GM18870 (cell line): ENCODE data around the gene ARHGAP32.
"Not testable (repeated sequence)": the region's sequence is repeated elsewhere in the genome, so short reads cannot be mapped to it uniquely, and the experiment has no call there.

Source experiments
- ATAC-seq: cut with Tn5 transposase; IDR thresholded peaks from one replicate; pipeline ENCODE4 v1.9.1; 2021; ENCODE audit warnings: moderate library complexity; ENCODE audit not compliant: unreplicated experiment

Gene ARHGAP32

DNA sequence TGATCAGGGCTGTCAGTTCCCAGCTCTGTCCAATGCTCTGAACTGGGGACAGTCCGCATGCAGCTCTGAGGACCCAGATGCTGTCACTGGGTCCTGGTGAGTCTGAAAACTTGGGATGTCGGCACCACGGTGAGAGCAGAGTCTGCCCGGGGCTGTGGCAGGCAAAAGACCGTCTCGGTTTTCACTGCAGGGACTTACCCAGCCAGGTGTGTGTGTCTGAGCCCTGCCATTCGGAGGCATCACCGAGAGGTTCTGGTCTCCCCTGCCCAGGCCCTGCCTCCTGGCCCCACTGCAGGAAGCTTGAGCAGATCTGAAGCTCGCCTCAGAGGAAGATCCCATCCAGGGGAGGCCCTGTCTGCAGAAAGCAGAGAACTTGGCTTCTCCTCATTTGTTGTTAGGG, 254.6 kb downstream of the ARHGAP32 start:
- ATAC-seq, result no peak

DNA sequence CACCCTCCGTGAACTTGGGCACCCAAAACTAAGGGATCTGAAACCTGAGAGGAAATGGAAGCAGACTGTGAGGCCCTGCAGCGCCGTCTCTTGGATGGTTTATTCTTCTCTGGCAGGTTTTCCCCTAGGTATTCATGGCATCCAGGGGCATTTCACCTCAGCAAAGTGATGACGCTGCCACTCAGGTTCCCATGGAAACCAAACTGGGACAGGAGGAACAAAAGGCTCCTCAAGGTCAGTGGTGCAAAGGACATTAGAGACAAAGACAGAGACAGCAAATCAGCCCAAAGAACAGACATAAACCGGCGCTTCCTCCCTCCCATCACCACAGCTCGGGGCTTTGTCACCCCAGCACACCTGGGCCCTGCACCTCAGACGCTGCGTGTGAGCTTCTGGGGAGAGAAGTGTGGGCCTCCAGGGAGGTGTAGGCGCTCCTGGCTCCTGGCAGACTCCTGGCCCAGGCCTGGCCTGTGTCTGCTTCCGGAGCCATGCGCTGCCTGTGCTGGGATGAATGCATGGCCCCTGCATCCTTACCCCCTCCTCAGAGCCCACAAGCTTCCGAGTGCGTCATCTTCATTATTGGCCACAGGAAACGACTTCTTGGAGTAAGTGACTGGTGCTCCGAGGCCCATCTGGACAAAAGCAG, 255.4 kb downstream of the ARHGAP32 start:
- no peak for ATAC-seq

DNA sequence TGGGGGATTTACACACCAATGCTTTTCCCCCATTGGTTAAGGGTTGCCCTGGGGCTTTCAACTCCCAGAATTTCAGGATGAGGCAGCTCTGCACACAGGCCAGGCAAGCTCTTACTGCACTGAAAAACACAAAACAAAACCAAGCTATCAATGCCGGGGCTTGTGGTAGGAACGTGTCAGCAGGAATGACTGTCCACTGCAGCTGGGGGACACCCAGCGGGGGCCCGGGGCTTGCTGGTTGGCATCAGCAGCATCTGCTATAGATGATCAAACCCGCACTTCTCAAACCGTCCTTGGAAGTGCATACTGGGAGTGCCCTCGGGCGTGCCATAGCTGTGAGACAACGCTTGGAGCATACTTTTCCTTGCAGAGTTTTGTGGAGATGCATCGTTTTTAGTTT, 257.2 kb downstream of the ARHGAP32 start:
- ATAC-seq, result no peak

DNA sequence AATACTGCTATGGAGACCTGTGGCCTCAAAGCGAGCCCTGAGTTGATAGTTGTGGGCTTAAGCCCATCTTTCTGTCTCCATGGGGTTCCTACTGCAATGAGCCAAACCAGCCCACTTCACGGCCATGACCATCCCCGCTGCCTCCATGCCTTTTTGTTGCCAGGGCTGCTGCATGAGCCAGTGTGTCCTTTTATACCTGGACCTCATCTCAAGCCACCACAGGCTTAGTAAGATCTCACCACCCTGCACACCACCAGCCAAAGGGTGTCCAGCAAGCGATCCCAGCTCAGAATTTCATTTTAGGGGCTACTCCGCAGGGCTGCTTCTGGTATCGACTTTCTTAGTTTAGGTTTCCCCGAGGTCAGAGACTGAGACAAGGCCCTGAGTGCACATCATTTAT, 257.8 kb downstream of the ARHGAP32 start:
- ATAC-seq, result no peak

DNA sequence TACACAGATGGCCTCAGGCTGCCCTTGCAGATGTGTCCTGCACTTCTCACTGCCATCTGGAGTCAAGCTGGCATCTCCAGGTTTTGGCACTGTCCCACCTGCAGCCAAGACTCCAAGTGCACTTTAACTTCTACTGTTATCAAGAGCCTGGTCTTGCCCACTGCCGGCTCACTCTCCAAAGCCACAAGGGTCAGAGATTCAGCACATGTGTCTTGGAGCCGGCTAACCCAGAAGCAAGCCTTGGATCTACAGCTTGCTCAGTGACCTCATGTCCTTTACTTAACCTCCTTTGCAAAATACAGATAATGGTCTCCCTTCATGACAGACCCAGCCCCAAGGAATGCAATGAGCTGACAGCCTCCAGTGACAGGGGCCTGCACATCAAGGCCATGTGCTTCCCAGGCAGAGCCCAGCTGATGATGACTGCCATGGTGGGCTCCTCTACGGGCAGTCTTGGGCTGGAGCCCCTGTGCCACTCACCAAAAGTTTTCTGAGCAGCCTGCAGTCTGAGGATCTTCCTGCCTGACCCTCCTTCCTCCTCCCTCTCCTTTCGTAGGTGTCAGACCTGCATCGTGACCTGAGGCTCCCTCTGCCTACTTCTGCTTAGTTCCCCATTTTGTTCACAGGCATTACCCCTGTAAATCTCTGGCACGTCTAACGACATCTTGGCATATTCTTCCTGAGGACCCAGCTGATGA, 258.5 kb downstream of the ARHGAP32 start:
- no peak for ATAC-seq

DNA sequence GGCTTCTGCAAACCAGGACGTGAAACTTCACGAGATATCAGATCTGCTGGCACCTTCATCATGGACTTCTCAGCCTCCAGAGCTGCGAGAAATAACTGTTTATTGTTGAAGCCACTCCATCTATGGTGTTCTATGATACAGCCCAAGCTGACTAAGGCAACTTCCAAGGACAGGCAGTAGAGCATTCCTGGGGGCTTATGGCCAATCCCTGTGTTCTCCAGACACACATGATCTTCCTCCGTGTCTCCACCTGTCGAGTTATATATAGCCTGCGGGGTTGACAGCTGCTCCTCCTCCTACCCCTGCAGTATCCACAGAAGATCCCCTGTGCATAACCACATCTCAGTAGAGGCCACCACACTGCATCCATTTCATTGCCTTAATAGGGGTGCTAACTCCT, 260.5 kb downstream of the ARHGAP32 start:
- no peak for ATAC-seq

DNA sequence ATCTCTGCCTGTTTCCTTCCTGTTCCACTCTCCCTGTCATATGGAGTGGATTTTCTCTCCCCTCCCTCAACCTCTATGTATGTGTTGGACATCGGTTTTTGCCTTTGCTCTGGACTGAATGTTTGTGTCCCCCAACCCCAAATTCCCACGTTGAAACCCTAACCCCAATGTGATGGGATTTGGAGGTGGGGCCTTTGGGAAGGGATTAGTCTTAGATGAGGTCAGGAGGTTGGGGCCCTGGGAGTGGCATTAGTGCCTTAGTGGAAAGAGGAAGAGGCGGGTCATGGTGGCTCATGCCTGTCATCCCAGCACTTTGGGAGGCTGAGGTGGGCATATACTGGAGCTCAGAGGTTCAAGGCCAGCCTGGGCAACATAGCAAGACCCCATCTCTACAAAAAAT, 261.1 kb downstream of the ARHGAP32 start:
- ATAC-seq, result no peak

DNA sequence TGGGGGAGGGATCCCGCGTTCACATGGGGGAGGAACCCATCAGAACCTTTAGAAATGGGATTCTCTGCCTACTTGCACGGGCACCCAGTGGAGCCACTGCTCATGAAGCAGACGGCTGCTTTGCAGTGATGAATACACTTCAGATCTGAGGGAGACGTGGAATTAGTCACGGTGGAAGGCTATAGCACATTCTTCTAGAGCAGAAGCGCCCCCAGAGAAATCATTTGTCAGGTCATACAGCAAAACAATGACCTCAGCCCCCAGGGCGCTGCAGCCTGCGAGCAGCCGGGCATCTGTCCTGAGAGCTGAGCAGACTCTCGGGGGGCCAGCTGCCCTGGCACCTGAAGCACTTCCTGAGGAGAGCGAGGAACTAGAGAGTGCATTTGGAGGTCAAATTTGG, 262.1 kb downstream of the ARHGAP32 start:
- no peak for ATAC-seq

DNA sequence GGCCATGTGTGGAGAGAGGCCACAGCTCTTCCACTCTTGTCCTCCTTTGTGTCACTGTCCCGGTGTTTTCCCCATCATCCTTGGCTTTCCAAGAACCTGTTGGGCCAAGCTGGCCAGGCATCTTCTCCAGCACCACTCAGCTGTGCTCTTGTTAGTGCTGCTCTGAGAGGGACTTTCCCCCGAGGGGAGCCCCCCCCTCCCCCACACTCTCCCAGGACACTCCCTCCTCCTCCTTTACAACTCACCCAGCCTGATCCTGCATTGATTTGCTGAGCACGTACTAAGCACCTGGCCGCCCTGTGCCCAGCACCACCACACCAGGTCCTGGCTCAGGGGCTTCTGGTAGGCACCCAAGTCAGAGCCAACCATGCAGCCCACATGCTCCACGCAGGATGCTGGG, 262.7 kb downstream of the ARHGAP32 start:
- ATAC-seq, result no peak

DNA sequence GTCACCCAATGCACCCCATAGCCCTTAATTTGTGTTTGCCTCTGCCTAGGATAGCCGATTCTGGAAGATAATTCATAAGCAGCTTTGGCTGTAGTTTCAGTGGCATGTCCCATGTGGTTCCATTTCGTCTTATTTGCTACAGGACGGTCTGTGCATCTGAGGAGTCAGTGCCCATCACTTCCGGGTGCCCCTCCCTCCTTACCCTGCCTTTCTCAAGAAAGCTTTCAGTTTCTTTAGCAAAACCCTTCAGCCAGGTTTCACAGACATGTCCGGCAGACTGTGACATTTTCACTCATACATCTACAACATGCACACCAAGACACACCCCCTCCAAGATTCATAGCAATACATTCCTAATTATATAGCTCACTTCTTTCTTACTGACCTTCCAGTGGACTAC, 263.7 kb downstream of the ARHGAP32 start:
- ATAC-seq, result peak; percentile 99

DNA sequence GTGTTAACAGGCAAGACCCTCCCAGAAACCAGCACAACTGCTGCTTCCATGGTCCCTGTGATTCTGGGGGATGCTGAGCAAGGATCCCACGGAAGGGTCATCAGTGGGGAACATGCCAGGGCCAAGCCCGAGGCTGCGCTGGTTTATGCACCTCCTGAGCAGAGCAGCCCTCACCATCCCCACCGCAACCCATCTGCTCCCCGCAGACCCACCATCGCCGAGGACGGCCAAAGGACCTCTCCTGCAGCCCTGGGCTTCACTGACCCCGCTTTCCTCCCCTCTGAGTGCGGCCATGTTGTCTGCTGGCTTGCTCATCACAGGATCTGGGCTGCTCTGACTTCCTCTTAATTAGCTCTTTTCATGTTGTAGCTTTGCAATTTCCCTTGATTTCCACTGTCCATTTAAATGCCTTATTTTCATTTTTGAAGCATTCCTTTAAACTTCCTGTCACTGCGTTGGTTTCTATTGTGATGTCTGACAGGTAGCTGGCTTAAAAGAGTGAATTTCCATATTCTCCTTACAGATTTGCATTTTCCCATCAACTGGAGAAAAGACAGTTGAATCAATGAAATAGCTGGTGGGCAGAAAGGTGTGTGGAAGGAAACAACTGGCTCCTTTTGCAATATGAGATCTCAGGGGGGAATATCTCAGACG, 264.3 kb downstream of the ARHGAP32 start:
- ATAC-seq, result no peak

DNA sequence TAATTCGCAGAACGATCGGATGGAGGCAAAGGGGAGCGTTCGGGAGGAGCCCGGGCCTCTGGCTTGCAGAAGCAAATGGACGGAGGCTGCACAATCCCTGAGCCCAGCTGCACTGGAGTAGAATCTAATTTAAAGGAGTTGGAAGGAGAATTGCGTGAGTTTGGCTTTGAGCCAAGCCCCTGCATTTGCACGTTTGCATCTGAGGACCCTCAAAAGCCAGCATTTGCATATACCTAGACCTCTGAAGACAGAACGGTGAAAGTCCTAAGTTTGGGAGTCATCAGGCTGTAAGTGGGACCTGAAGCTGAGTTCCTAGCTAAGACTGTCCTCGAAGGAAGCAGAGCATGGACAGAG, 265.0 kb downstream of the ARHGAP32 start:
- no peak for ATAC-seq

DNA sequence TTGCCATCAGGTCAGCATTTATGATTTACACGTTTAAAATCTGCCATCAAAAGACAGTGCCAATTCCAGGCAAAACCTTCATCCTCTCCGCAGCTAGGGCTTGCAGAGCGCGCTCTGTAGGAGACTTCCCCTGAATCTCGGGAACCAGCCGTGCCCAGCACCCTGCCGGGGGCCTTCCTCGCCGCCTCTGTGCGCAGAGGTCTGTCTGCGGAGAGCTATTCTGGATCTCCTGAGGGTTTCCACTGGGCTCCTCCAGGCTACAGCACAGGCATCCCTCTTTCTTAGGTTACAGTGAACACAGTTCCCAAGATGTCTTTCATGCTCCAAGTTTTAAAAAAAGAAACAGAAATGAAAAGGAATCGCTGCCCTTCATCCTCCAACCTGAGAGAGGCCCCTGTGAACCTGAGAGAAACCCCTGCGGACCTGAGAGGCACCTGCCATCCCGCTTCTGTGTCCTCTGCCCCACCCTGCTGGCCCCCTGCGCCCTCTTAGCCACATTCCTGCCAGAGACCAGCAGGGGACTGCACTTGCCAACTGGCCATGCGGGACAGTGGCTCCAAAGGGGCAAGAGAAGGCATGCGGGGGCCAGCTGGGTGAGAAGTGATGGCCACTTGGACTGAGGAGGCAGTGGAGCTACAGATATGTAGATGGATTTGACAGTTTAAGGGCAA, 265.6 kb downstream of the ARHGAP32 start:
- ATAC-seq, result no peak

DNA sequence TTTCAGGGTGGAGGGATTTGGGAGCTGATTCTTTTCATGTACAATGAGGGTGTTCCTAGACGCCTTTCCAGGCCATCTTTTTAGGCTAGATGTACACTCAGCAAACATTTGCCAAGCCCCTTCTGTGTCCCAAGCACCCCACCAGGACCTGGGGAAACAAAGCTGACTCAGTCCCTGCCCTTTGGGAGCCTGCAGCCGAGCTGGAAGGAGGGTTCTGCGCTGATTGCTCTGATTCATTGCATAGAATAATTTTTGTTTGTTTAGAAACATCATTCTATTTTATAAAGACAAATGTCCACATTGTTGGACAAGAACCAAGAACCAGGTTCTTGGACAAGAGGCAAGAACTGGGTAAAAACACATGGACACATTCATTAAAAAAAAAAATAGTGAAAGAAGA, 266.1 kb downstream of the ARHGAP32 start:
- ATAC-seq, result no peak

DNA sequence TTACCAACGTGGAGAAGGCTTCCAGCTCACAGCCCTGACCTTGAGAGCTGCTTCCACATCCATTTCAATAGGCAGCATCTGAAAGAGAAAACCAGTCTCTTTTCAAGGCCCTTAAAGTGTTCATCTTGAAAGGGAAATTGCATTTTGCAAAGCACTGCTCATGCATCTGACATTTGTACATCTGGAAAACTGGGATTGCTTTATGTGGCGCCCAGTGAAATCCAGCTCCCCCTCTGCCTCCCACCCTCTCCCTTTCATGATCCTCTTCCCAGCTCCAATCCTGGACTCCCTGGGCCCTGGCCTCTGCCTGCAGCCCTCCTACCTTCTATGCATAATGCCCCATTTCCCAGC, 266.9 kb downstream of the ARHGAP32 start:
- no peak for ATAC-seq

DNA sequence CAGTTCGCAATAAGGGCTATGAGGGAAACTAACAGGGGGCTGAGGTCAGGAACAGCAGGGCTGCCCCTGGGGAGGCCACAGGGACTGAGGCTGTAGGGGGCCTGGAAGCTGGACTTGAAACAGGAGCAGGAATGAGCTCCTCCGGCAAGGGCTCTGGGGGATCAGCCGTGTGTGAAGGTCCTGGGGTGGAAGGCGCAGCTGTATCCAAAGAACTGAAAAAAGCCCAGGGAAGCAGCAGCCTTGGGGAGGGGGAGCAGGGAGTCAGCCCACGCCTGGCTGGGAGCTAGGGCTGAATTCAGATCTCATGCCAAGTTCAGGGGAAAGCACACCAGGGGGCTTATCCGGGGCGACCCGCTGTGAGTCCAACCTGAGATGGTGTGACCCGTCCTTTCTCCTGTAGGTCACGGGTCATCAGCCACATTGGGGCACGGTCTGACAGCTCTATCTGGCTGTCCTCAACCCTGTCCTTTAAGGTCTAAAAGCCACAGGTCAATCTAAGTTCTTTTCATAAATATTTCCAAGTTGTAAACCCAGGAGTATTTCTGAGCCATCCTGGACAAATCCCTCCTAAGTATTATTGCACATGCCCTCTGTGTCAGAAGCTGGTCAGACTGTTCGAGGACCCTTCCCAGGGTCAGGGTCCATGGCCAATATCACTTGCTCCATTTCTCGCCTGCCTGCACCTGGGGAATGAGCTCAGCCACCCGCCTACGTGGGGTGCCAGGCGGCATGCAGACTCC, 267.4 kb downstream of the ARHGAP32 start:
- no peak for ATAC-seq

DNA sequence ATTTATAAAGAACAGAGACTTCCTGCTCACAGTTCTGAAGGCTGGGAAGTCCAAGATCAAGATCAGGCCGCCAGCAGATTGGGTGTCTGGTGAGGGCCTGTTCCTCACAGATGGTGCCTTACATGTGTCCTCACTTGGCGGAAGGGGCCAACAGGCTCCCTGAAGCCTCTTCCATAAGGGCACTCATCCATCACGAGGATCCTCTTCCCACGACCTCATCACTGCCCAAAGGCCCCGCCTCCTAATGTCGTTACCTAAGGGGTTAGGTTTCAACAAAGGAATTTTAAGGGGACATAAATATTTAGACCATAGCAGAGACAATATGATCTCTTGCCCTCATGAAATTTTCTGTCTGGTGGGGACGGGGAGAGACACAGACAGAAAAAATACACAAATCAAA, 268.0 kb downstream of the ARHGAP32 start:
- no peak for ATAC-seq

DNA sequence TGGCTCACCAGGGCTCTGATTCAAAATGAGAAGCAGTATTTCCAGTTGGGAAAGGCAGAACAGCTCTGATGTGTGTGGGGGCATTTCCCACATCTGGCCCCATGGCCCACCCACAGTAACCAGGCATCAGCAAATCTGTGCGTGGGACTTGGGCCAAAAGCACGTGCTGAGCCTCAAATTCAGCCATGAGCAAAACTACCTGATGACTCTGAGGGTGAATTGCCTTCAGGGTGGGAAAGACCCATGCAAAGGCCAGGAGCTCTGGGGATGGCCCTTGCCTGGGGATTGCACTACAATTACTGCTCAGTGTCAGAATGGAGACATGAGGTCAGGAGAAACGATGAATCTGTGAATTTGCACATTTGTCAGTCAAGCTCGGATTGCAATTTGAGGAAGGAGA, 270.3 kb downstream of the ARHGAP32 start:
- no peak for ATAC-seq

DNA sequence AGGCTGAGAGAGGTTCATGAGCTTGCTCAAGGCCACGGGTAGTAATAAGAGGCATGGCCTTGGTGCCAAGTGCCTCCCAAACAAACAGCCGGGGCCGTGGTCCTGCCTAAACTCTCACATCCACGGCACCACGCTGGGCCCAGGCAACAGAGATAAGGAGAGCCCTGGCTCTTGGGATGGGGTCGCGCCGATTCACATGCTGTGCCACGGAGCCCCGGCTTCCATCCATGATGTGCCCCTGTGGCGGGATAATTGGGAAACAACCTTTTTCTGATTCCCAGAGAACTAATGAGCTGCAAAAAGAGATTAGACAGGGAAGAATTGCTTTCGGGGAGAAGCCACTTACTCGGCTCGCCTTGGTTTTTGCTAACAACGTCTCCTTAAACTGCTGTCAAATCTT, 271.5 kb downstream of the ARHGAP32 start:
- no peak for ATAC-seq

DNA sequence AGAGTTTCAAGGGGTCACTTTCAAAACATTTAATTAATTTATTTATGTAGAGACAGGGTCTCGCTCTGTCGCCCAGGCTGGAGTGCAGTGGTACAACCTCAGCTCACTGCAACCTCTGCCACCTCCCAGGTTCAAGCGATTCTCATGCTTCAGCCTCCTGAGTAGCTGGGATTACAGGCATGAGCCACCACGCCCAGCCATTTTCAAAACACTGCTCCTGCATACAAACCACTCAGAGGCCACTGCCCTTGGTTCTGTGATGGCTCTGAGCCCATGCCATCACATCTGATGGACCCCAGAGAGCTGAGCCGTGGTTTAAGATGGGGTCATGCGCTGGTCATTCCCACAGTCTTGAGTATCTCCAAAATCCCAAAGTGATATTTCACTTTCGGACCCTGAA, 272.5 kb downstream of the ARHGAP32 start:
- ATAC-seq, result not testable (repeated sequence)

DNA sequence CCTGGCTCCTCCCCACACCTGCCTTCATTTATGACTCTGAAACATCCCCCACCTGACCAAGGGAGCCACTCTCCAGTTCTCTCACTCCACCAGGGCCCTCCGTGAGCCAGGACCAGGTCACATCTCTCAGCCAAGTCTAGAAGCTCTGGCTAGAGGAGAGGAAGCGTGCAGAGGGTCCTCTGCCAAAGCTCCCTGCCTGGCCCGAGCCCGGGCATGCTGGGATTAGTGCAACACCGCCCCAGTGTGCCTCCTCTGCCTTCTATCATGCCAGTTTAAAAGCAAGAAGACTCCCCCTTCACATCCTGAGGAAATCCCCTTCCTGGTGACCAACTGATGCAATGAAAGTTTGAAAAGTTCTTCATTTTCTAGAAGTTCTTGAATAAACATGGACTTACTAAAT, 272.9 kb downstream of the ARHGAP32 start:
- ATAC-seq, result no peak
